HCT116 (cell line): Measurements from ENCODE around the gene RIN1. TPM values are rescaled to one million over a fixed set of nuclear protein-coding genes. Genes with fewer than 3 reads are reported as not detected.
A peak's percentile ranks its signal among the peaks of the same experiment; 100 is the strongest.

Experiments used
- ATAC-seq: fragments of 200-7000 bp; cut with Tn5 transposase; 2 replicates; pipeline ENCODE4 v1.9.1; 2020; ENCODE audit warnings: mild to moderate bottlenecking, moderate library complexity
- BruUV-seq: library from RNA; stranded (reverse); fragments of 400-500 nt; replicated peaks from 2 replicates; lab custom pipeline; 2021; lab: Mats Ljungman, UMichigan
- CTCF ChIA-PET: fragments of 300-600 bp; sonication (Branson Sonifier 250); formaldehyde crosslinking; loops from one replicate; lab custom pipeline; 2021; ENCODE audit warnings: antibody characterized with exemption; lab: Charles Lee
- POLR2A ChIA-PET: fragments of 300-600, 350-600 bp; sonication (Branson Sonifier 250); formaldehyde crosslinking; loops from one replicate; lab custom pipeline; 2021; ENCODE audit warnings: antibody characterized with exemption; lab: Charles Lee
- RAD21 ChIA-PET, 2 experiments: fragments of 300-600 bp; sonication (Branson Sonifier 250); formaldehyde crosslinking; loops; one replicate each; lab custom pipeline; 2023; ENCODE audit warnings: low total read pairs in 2 of 2; ENCODE audit not compliant: uncharacterized antibody in 2 of 2, unreplicated experiment in 2 of 2, low non-redundant PET in 1 of 2; lab: Charles Lee
- DNase-seq: peaks from one replicate; pipeline ENCODE4 v3.0.0-alpha.2; 2010; ENCODE audit warnings: low read depth, low spot score
- H2AFZ ChIP-seq: fragments of 200-600 bp; shearing (Covaris generic), sonication (generic); 2 replicates; pipeline ENCODE4 v1.6.1; 2017; ENCODE audit warnings: low read depth, mixed run types, mixed read lengths, antibody characterized with exemption, low read length; ENCODE audit not compliant: poor library complexity, severe bottlenecking
- H3K27ac ChIP-seq: 2 replicates; pipeline ENCODE4 v1.5.1; 2012; ENCODE audit warnings: low read depth, low read length
- H3K27me3 ChIP-seq: fragments of 200-600 bp; sonication (generic); 2 replicates; pipeline ENCODE4 v1.6.1; 2016; ENCODE audit warnings: mixed run types, low read length, mixed read lengths; ENCODE audit not compliant: insufficient read depth
- H3K36me3 ChIP-seq, 2 experiments: fragments of 200-500 bp in 1 of 2; fragments of 200-600 bp in 1 of 2; sonication (Bioruptor generic) in 1 of 2; sonication (generic) in 1 of 2; 2 replicates each; pipeline versions ENCODE4 v1.5.1 to v1.6.1; 2014 to 2016; ENCODE audit warnings: low read length in 2 of 2, inconsistent platforms in 1 of 2, mixed read lengths in 1 of 2, mixed run types in 1 of 2; ENCODE audit not compliant: insufficient read depth in 2 of 2, control insufficient read depth in 1 of 2
- H3K4me1 ChIP-seq, 2 experiments: fragments of 200-600 bp in 1 of 2; sonication (generic) in 1 of 2; 2 replicates each; pipeline versions ENCODE4 v1.5.1 to v1.6.1; 2012 to 2017; ENCODE audit warnings: low read length in 2 of 2, inconsistent platforms in 1 of 2, mild to moderate bottlenecking in 1 of 2, mixed read lengths in 1 of 2, mixed run types in 1 of 2, moderate library complexity in 1 of 2; ENCODE audit not compliant: insufficient read depth in 2 of 2, control insufficient read depth in 1 of 2
- H3K4me2 ChIP-seq: fragments of 200-600 bp; sonication (generic); 2 replicates; pipeline ENCODE4 v1.6.1; 2017; ENCODE audit warnings: mixed run types, low read length, mixed read lengths
- H3K4me3 ChIP-seq, 2 experiments: fragments of 200-600 bp in 1 of 2; sonication (generic) in 1 of 2; replicated peaks in 1 of 2; 2 replicates each; pipeline ENCODE4 v1.5.1; 2011 to 2016; ENCODE audit warnings: low read length in 2 of 2, control low read depth in 1 of 2, low read depth in 1 of 2, mild to moderate bottlenecking in 1 of 2, mixed read lengths in 1 of 2, mixed run types in 1 of 2
- H3K79me2 ChIP-seq: fragments of 200-600 bp; sonication (generic); 2 replicates; pipeline ENCODE4 v1.6.1; 2017; ENCODE audit warnings: mild to moderate bottlenecking, mixed run types, low read length, moderate library complexity, mixed read lengths; ENCODE audit not compliant: insufficient read depth
- H3K9ac ChIP-seq: fragments of 200-600 bp; sonication (generic); 2 replicates; pipeline ENCODE4 v1.6.1; 2016; ENCODE audit warnings: low read length, mixed read lengths
- H3K9me2 ChIP-seq: fragments of 200-600 bp; sonication (generic), shearing (Covaris generic); 2 replicates; pipeline ENCODE4 v1.6.1; 2017; ENCODE audit warnings: mixed run types, mild to moderate bottlenecking, moderate library complexity; ENCODE audit not compliant: insufficient read depth
- H3K9me3 ChIP-seq, 2 experiments: fragments of 200-500 bp in 1 of 2; fragments of 200-600 bp in 1 of 2; sonication (Bioruptor generic) in 1 of 2; sonication (generic) in 1 of 2; 2 replicates each; pipeline ENCODE4 v1.6.1; 2014 to 2017; ENCODE audit warnings: low read length in 2 of 2, mixed read lengths in 2 of 2, inconsistent platforms in 1 of 2, low read depth in 1 of 2, mild to moderate bottlenecking in 1 of 2, mixed run types in 1 of 2, moderate library complexity in 1 of 2; ENCODE audit not compliant: control insufficient read depth in 1 of 2, insufficient read depth in 1 of 2
- H4K20me1 ChIP-seq: fragments of 200-600 bp; sonication (generic), shearing (Covaris generic); 2 replicates; pipeline ENCODE4 v1.6.1; 2017; ENCODE audit warnings: mixed run types, mild to moderate bottlenecking, moderate library complexity; ENCODE audit not compliant: insufficient read depth
- CBX3 ChIP-seq: IDR thresholded peaks from 2 replicates; pipeline ENCODE4 v1.6.1; 2012; ENCODE audit warnings: low read depth
- CEBPB ChIP-seq: IDR thresholded peaks from 2 replicates; pipeline ENCODE4 v1.6.1; 2012; ENCODE audit warnings: low read depth
- CTCF ChIP-seq, 3 experiments: fragments of 200-600 bp in 1 of 3; sonication (generic) in 1 of 3; IDR thresholded peaks in 2 of 3; conservative IDR thresholded peaks in 1 of 3; 2 replicates each; pipeline ENCODE4 v1.5.1; 2012 to 2017; ENCODE audit warnings: low read depth in 2 of 3, low read length in 2 of 3, antibody characterized with exemption in 1 of 3, borderline replicate concordance in 1 of 3, control low read depth in 1 of 3, mild to moderate bottlenecking in 1 of 3, mixed read lengths in 1 of 3, mixed run types in 1 of 3, moderate library complexity in 1 of 3; ENCODE audit not compliant: insufficient read depth in 1 of 3
- EGR1 ChIP-seq: IDR thresholded peaks from 2 replicates; pipeline ENCODE4 v1.6.1; 2012; ENCODE audit warnings: low read depth
- ELF1 ChIP-seq: IDR thresholded peaks from 2 replicates; pipeline ENCODE4 v1.6.1; 2012; ENCODE audit warnings: low read depth, borderline replicate concordance
- JUND ChIP-seq: IDR thresholded peaks from 2 replicates; pipeline ENCODE4 v1.6.1; 2012
- RAD21 ChIP-seq: IDR thresholded peaks from 2 replicates; pipeline ENCODE4 v1.6.1; 2012; ENCODE audit warnings: low read depth, mild to moderate bottlenecking
- SIN3A ChIP-seq: IDR thresholded peaks from 2 replicates; pipeline ENCODE4 v1.6.1; 2012; ENCODE audit warnings: low read depth
- SP1 ChIP-seq: IDR thresholded peaks from 2 replicates; pipeline ENCODE4 v1.6.1; 2012; ENCODE audit warnings: low read depth
- TCF7L2 ChIP-seq: IDR thresholded peaks from 2 replicates; pipeline ENCODE4 v1.7.0; 2011; ENCODE audit warnings: borderline replicate concordance, inconsistent platforms; ENCODE audit not compliant: insufficient read depth, insufficient read length; ENCODE audit errors: extremely low read depth
- YY1 ChIP-seq: IDR thresholded peaks from 2 replicates; pipeline ENCODE4 v1.6.1; 2011; ENCODE audit warnings: low read length, low read depth, moderate library complexity, mild to moderate bottlenecking; ENCODE audit not compliant: insufficient replicate concordance; ENCODE audit errors: extremely low read depth
- ZFX ChIP-seq: fragments of 450-650 bp; IDR thresholded peaks from 2 replicates; pipeline ENCODE4 v1.6.1; 2017
- intact Hi-C: fragments of 100-400 bp; cut with micrococcal nuclease; formaldehyde crosslinking; loops from 2 replicates; pipeline ENCODE4 v1.10.0; 2022
- total RNA-seq: library from RNA; stranded (reverse); gene quantifications from one replicate; pipeline ENCODE4 v1.2.1, GENCODE V29; 2021; ENCODE audit not compliant: unreplicated experiment
- TF ChIP-seq, protein P1 (sequence below): IDR thresholded peaks from 2 replicates; pipeline ENCODE4 v1.6.1; 2012; ENCODE audit warnings: low read depth
- TF ChIP-seq, protein P2 (sequence below): IDR thresholded peaks from 2 replicates; pipeline ENCODE4 v1.6.1; 2012

RIN1 gene
- total RNA-seq, 1 experiment from 2014 or later: 38.7 TPM

DNA sequence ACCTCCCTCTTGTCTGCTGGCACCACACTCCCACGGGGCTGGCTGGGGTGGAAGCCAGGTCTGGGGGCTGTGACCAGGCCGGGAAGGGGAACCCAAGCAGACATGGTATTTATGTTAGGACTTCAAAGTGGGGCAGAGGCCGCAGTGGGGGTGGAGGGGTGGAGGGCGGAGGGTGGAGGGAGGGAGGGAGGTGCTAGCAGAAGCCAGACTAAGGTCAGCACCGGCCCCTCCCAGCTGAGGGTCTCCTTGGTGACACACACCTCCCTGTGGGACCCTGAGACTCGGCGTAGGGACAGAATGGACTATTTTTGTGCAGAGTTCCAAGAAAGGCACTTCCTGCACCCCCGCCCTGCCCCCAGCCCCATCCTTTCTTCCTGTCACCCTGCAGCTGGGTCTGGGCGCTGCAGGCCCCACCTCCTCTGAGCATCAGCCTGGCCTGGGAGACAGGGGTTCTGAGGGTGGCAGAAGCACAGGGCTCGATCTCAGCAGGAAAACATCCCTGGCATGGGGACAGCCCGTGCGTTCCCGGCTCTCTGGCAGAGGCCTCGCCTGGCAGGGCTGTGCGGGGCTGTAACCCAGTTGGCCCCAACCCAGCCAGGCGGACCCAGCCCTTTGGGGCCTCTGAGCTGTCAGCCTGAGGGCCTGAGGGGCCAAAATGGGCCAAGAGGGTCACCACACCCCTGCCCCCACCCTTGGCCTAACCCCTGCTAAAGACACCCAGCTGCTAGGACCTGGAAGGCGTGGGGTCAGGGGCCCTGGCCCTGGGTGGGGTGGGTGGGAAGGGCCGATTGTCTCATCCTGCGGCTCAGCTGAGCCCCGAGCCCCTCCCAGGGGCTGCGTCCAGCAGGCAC lies 9.7 kb downstream of the RIN1 start:
- no peaks in the 10 kb centered on the region for H3K27me3 ChIP-seq
- H3K9ac ChIP-seq: peak overlapping the region; percentile 56; the same call in 1 of the 2 replicates

DNA sequence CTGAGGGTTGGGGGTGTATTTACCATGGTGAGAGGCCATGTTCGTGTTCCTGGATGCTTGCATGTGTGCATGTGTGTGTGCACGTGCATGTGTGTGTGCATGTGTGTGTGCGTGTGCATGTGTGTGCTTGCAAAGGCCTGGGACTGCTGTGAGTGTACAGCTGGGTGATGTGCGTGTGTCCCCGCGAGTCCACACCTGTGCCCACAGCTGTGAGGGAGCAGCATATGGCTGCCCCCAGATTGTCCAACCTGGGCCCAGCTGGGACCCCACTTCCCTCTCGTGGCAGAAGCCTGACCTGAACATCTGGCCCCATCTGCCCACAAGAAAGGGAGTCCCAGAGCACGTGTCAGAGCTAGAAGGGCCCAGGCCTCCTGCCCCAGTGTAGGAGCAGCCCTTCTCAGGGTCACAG lies 11.0 kb downstream of the RIN1 start:
- Histone ChIP-seq H3K9me2 (no peaks in the 10 kb centered on the region), H4K20me1 (no peaks in the 10 kb centered on the region), H3K9me3 (no peaks in the 10 kb centered on the region), H3K4me3 (no peak overlapping the region), H3K27me3 (no peaks in the 10 kb centered on the region), H3K4me2 (peak overlapping the region; percentile 46; the same call in 1 of the 2 replicates), H3K27ac (no peak overlapping the region), H3K79me2 (no peaks in the 10 kb centered on the region), H3K4me1 (peaks cover 17 to 56% of the 10 kb centered on the region in 2 experiments), H2AFZ (no peak overlapping the region), H3K36me3 (no peaks in the 10 kb centered on the region), H3K9ac (0 out of 2 replicates have a peak overlapping the region, but pooled peaks have one; percentile 11)
- no TSS peak for BruUV-seq
- CTCF ChIA-PET: interaction anchor here (2.1 kb wide), 1 partner anchor 13 kb away, joined by 9 read pairs; no protein-coding TSS in a partner anchor
- DNase-seq: no peak
- ATAC-seq: no peak
- RAD21 ChIA-PET: no interaction called here
- POLR2A ChIA-PET: no interaction called here
- intact Hi-C loops: no loop called here
- TF ChIP-seq EGR1 (no peak), SP1 (no peak), ELF1 (no peak), JUND (no peak), CEBPB (no peak), RAD21 (no peak), YY1 (no peak), CTCF (IDR thresholded peaks at IDR 0.05 in 2 of 3, conservative IDR thresholded peaks at IDR 0.05 in 1 of 3; ENCODE audit: borderline replicate concordance in 1 of 3, insufficient read depth in 1 of 3, low read depth in 2 of 3, low read length in 2 of 3) (no peak)
- TF ChIP-seq, protein P1, sequence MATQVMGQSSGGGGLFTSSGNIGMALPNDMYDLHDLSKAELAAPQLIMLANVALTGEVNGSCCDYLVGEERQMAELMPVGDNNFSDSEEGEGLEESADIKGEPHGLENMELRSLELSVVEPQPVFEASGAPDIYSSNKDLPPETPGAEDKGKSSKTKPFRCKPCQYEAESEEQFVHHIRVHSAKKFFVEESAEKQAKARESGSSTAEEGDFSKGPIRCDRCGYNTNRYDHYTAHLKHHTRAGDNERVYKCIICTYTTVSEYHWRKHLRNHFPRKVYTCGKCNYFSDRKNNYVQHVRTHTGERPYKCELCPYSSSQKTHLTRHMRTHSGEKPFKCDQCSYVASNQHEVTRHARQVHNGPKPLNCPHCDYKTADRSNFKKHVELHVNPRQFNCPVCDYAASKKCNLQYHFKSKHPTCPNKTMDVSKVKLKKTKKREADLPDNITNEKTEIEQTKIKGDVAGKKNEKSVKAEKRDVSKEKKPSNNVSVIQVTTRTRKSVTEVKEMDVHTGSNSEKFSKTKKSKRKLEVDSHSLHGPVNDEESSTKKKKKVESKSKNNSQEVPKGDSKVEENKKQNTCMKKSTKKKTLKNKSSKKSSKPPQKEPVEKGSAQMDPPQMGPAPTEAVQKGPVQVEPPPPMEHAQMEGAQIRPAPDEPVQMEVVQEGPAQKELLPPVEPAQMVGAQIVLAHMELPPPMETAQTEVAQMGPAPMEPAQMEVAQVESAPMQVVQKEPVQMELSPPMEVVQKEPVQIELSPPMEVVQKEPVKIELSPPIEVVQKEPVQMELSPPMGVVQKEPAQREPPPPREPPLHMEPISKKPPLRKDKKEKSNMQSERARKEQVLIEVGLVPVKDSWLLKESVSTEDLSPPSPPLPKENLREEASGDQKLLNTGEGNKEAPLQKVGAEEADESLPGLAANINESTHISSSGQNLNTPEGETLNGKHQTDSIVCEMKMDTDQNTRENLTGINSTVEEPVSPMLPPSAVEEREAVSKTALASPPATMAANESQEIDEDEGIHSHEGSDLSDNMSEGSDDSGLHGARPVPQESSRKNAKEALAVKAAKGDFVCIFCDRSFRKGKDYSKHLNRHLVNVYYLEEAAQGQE: no peak

More for the DNA sequence above, 9.7 kb downstream of the RIN1 start:
- ChIA-PET POLR2A (interaction anchor here (1.4 kb wide), 1 partner anchor 14 kb away, joined by 4 read pairs; no protein-coding TSS in a partner anchor), CTCF (interaction anchor here (1.0 kb wide), 1 partner anchor 14 kb away, joined by 18 read pairs; no protein-coding TSS in a partner anchor), RAD21 (interaction anchor here in 1 of 2 experiments (0.8 kb wide), 1 partner anchor 14 kb away, joined by 5 read pairs; no protein-coding TSS in a partner anchor)
- Histone ChIP-seq H3K9me3 (no peaks in the 10 kb centered on the region), H3K36me3 (no peaks in the 10 kb centered on the region), H2AFZ (no peak overlapping the region), H3K4me1 (peaks cover 17 to 57% of the 10 kb centered on the region in 2 experiments), H3K79me2 (no peaks in the 10 kb centered on the region), H3K4me2 (peak overlapping the region; percentile 73), H3K27ac (peak overlapping the region; percentile 3; the same call in 1 of the 2 replicates), H3K4me3 (no peak overlapping the region), H3K9me2 (no peaks in the 10 kb centered on the region), H4K20me1 (no peaks in the 10 kb centered on the region)
- TF ChIP-seq CEBPB (no peak), SIN3A (no peak), ZFX (no peak), TCF7L2 (no peak), CBX3 (no peak)
- TF ChIP-seq, protein P2, sequence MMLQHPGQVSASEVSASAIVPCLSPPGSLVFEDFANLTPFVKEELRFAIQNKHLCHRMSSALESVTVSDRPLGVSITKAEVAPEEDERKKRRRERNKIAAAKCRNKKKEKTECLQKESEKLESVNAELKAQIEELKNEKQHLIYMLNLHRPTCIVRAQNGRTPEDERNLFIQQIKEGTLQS: no peak
- no TSS peak for BruUV-seq
- DNase-seq (no peak), ATAC-seq (no peak)
- intact Hi-C loops: no loop called here
